ENCODE data around the gene SEPSECS. TPM values are rescaled to one million over a fixed set of nuclear protein-coding genes. Genes with fewer than 3 reads are reported as not detected.

The SEPSECS gene
- total RNA-seq, 4 donors from 2014 or later = 6.4 to 8.5 (median 7.2) TPM

- no peak for TF ChIP-seq CTCF (IDR thresholded peaks at IDR 0.05)
- 67 to 79% methylated on average over 1 of the region's 1 CpG for WGBS, 2 donors
- intact Hi-C loops (cut with DNase I; ENCODE audit: low total_unique reads) = no loop called here
- no peak overlapping the region for H3K4me3 ChIP-seq (ENCODE audit: low read depth, poor library complexity, severe bottlenecking)
- no peak for DNase-seq (ENCODE audit: low spot score in 2 of 2)
These were observed 2.3 kb upstream of the SEPSECS start for GRCh38 chr4:25162566-25162965.

DNA sequence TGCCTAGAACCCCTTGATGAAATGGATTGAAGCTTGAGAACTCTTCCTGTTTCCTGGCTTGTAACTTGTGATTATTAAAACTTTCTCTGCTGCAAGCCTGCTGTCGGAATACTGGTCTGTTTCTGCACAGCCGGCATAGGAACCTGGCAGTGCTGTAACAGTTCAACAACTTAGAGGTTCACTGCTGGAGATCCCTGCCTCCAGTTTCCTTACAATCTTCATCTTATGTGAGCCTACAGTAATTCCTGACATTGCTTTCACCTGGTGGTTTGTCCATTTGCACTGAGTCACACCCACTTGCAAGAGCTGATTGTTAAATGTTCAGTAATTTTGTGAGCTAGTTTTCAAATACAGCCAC, 1.3 kb upstream of the SEPSECS start:
- H3K4me3 ChIP-seq (ENCODE audit: low read depth, poor library complexity, severe bottlenecking) = no peak overlapping the region
- no peak for DNase-seq (ENCODE audit: low spot score in 2 of 2)
- WGBS, 2 donors = 17 to 22% methylated on average over 2 of the region's 2 CpGs
- intact Hi-C loops (cut with DNase I; ENCODE audit: low total_unique reads) = no loop called here
- no peak for TF ChIP-seq CTCF (IDR thresholded peaks at IDR 0.05)
- no peak for TF ChIP-seq POLR2A (IDR thresholded peaks at IDR 0.05)

DNA sequence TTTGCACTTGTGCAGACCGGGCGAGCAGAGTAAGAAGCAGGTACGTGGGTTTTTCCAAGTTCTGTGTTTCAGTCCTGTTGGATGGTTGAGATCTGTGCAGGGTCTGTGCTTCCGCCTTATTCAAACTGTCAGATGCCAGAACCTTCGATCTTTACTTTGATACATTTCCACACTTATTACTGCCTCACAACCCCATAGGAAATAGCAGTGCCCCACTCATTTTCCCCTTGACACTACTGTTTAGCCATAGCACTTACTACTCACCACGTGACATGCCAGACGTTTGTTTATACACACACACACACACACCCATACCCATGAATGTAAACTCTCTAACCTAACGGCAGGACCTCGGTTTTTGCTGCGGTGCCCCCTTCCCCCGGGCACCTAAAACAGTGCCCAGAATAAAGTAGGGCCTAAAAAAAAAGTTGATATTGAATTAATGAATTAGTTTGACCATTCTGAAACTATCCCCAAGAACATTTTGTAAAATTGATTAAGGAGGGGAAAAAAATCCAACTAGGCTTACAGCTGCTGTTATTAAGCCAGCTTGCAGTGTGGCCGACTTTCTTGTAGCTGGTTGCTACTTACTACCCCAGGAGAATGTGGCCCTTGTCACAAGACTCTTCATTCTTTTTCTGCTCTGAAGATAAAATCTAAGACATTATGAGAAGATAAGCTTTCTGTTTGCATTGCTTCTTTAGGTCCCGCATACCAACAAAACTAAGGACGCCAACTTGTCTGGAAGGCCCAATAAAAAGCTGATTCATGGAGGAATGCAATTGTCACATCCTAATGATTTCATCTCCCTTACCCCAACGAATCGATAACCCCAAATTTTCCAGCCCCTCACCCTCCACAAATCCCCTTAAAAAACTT, 704 bp upstream of the SEPSECS start:
- WGBS, 2 donors = 3 to 4% methylated on average over 16 of the region's 16 CpGs
- H3K4me3 ChIP-seq (ENCODE audit: low read depth, poor library complexity, severe bottlenecking) = peak overlapping the region; percentile 17
- intact Hi-C loops (cut with DNase I; ENCODE audit: low total_unique reads) = no loop called here
- TF ChIP-seq CTCF (IDR thresholded peaks at IDR 0.05) (no peak), POLR2A (IDR thresholded peaks at IDR 0.05) (peak in 1 of 2 donors; percentile 12)
- no peak for DNase-seq (ENCODE audit: low spot score in 2 of 2)

- TF ChIP-seq CTCF (IDR thresholded peaks at IDR 0.05) = no peak
- TF ChIP-seq POLR2A (IDR thresholded peaks at IDR 0.05) = no peak
- intact Hi-C loops (cut with DNase I; ENCODE audit: low total_unique reads) = no loop called here
- DNase-seq (ENCODE audit: low spot score in 2 of 2) = no peak
- WGBS, 2 donors = 92 to 95% methylated on average over 7 of the region's 7 CpGs
- no peak overlapping the region for H3K4me3 ChIP-seq (ENCODE audit: low read depth, poor library complexity, severe bottlenecking)
These were observed 1.4 kb downstream of the SEPSECS start for GRCh38 chr4:25158817-25159216.

GRCh38 chr4:25157081-25157480, 3.2 kb downstream of the SEPSECS start:
- 81 to 88% methylated on average over 1 of the region's 1 CpG for whole genome bisulfite sequencing, 2 donors
- TF ChIP-seq POLR2A (IDR thresholded peaks at IDR 0.05) (no peak), CTCF (IDR thresholded peaks at IDR 0.05) (no peak)
- intact Hi-C loops (cut with DNase I; ENCODE audit: low total_unique reads) = no loop called here
- no peak for DNase-seq (ENCODE audit: low spot score in 2 of 2)
- no peak overlapping the region for H3K4me3 ChIP-seq (ENCODE audit: low read depth, poor library complexity, severe bottlenecking)

DNA sequence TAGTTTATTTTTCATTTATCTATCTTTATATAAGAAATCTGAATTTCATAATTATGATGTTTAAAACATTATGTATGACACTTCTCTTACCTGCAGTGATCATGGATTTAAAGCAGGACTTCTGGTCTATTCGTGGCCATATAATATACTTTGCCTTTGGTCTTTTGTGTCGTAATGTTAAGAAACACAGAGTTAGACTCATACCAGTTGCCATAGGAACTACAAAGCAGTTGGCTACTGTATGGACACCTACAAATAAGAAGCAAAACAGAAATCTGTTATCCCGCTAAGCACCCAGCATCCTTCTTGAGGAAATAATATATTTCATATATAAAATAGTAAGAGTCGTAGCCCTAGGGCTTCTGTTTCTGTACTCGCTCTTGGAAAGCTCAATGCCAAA, 4.3 kb downstream of the SEPSECS start:
- no peak for TF ChIP-seq CTCF (IDR thresholded peaks at IDR 0.05)
- no peak for TF ChIP-seq POLR2A (IDR thresholded peaks at IDR 0.05)

More for the DNA sequence above, 4.3 kb downstream of the SEPSECS start:
- WGBS, 2 donors = 94 to 95% methylated on average over 5 of the region's 5 CpGs
- intact Hi-C loops (cut with DNase I; ENCODE audit: low total_unique reads) = no loop called here
- DNase-seq (ENCODE audit: low spot score in 2 of 2) = no peak
- no peak overlapping the region for H3K4me3 ChIP-seq (ENCODE audit: low read depth, poor library complexity, severe bottlenecking)

Data from lower leg skin (tissue), 4 donors.